ENCODE measurements around the gene MAX.
A peak's percentile ranks its signal among the peaks of the same experiment; 100 is the strongest.

Gene MAX, protein sequence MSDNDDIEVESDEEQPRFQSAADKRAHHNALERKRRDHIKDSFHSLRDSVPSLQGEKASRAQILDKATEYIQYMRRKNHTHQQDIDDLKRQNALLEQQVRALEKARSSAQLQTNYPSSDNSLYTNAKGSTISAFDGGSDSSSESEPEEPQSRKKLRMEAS

GRCh38 chr14:65102441-65103149 is at the start of gene MAX:
Gene MAX, minus strand, starts transcription at chr14:65102517. Its CDS starts 178 bp downstream, at chr14:65102339.
- peak; percentile 89 for DNase-seq (ENCODE audit: low read depth)

- no peak for DNase-seq (ENCODE audit: low read depth)
These were observed 49.3 kb upstream of the MAX start for GRCh38 chr14:65151609-65151956.

DNA sequence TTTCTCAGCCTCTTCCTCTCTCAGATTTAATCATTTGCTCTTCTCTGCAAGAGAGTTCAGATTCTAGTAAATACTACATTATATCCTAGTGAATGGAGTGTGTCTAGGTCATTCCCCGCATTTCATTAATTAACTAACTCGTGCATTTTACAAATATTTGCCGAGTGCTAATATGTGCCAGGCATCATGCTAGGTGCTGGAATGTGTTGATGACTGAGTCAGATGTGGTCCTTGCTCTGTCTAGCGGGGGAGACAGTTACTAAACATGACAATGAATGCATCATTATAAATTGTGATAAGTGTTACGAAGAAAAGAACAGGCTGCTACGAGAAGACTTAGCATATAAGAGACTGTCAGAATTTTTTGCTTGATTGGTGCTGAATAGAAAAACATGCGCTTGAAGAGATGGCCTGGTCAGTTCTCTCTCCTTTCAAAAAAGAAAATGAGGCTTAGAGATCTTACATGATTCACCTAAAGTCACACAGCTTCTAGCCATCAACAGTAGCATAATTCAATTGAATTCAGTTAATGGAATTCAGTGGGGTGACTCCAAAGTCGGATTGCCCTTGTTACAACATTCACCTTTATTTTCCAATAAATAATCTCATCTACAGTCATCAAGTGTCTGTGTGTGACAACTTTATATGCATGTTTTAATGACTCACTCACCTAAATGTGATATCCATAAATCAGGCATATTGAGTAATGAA is 48.7 kb upstream of the MAX start:
- DNase-seq (ENCODE audit: low read depth): no peak

DNA sequence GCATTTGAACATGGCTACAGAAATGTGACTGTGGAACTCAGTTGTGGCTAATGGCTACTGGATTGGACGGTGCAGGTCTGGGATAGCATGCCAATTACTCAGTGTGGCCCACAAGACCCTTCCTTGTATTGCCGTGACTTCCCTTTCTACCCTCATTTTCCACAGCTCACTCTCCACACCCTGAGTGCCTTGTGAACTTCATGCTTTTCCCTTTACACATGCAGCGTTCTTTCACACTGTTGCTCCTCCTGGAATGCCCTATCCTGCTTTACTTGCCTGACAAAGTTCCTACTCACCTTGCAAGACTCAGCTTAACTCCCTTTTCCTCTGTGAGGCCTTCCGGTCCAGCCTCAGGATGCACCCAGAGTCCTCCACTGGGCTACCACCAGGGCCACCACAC is 46.8 kb upstream of the MAX start:
- DNase-seq (ENCODE audit: low read depth): no peak

DNA sequence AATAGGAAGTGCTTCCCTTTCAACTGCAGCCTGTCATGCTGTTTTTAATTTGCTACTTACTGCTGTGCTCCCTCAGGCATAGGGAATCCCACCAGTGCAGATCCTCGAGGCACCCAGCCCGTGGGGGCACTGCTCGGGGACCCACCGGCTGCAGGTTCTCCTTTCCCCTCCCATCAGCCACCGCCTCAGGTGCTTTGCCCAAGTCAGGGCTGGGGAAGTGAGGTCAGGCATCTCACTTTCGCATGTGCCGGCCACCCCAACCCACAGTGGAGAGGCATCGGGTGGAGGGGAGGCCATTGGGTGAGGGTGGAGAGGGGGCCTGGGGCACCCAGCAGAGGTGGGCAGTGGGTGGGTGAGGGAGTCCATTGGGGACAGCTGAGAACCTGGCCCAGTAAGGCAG is 41.9 kb upstream of the MAX start:
- DNase-seq (ENCODE audit: low read depth): no peak

DNA sequence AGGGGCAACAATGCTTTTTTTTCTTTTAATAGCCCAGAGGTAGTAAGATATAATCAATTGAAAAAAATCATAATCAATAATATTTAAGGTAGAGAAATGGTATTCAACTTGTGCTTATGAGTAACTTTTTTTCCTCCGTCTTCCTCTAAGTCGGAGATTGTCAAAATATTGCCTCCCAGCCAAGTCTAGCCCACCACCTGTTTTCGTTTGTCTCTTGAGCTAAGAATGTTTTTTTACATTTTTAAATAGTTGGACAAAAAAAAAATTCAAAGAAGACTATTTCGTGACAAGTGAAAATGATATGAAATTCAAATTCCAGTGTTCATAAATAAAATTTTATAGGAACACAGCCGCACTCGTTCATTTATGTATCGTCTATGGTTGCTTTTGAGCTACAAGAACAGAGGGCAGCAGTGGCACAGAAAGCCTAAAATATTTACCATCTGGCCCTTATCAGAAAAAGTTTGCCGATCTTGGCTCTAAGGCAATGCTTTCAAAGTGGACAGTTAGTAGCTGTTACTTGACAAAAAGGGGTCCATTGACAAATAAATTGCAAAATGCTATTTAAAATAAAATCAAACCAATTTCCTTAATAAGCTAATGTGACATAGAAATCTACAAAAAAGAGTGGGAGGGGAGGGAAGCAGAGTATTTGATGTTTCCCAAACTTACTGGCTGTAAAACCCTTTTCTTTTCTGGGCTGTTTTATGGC is 40.8 kb upstream of the MAX start:
- DNase-seq (ENCODE audit: low read depth): no peak

DNA sequence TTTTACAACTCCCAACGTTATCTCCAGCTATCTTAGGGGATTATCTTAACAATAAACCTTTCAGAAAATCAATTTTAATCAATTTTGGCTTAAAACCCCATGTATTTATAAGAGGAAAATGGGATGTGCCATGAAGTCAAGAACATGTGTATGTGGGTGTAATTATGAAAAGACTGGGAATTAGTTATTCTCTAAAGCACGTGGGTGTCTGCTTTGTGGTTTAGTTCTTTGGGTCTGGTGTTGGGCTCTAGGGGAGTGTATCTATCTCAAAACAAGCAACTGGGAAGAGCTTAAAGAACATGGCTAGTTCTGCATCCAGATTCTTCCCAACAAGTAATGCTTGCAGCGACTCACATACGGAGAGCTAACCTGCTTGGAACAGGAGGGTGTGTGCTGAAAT is 40.1 kb upstream of the MAX start:
- DNase-seq (ENCODE audit: low read depth): no peak

DNA sequence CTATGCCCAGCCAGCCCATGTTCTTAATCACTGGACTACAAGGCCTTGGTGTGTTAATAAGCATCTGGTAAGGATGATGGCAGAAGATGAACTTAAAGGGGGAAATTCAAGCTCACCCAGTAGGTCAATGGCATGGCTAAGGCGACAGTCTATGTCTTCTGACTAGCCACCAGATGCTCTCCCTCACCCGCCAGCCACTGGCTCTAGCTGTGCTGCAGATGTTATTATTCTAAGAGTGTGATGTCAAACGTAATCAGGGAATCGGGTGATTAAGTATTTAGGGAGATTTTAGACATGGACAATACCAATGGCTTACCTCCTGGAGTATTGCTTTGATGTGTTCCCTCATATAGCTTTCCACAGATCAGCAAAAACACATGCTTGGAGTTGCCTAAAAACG is 39.2 kb upstream of the MAX start:
- no peak for DNase-seq (ENCODE audit: low read depth)

GRCh38 chr14:65137648-65138307 is 35.5 kb upstream of the MAX start:
- no peak for DNase-seq (ENCODE audit: low read depth)

- DNase-seq (ENCODE audit: low read depth): no peak
These were observed 32.6 kb upstream of the MAX start for GRCh38 chr14:65134651-65135579.

DNA sequence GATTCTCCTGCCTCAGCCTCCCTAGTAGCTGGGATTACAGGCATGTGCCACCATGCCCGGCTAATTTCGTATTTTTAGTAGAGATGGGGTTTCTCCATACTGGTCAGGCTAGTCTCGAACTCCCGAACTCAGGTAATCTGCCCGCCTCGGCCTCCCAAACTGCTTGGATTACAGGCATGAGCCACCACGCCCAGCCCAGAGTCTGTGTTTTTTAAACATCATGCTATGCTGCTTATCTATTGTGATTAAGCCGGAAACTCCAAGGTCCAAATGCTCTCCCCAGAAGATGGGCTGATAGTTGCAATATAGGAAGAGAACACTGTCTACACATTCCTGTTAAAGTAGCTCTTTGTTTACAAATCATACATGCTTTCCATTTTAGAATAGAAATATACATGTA is 30.5 kb upstream of the MAX start:
- DNase-seq (ENCODE audit: low read depth): no peak

GRCh38 chr14:65131301-65131701 is 29.0 kb upstream of the MAX start:
- DNase-seq (ENCODE audit: low read depth): peak; percentile 32

- no peak for DNase-seq (ENCODE audit: low read depth)
These were observed 25.8 kb upstream of the MAX start for GRCh38 chr14:65128096-65128495.

DNA sequence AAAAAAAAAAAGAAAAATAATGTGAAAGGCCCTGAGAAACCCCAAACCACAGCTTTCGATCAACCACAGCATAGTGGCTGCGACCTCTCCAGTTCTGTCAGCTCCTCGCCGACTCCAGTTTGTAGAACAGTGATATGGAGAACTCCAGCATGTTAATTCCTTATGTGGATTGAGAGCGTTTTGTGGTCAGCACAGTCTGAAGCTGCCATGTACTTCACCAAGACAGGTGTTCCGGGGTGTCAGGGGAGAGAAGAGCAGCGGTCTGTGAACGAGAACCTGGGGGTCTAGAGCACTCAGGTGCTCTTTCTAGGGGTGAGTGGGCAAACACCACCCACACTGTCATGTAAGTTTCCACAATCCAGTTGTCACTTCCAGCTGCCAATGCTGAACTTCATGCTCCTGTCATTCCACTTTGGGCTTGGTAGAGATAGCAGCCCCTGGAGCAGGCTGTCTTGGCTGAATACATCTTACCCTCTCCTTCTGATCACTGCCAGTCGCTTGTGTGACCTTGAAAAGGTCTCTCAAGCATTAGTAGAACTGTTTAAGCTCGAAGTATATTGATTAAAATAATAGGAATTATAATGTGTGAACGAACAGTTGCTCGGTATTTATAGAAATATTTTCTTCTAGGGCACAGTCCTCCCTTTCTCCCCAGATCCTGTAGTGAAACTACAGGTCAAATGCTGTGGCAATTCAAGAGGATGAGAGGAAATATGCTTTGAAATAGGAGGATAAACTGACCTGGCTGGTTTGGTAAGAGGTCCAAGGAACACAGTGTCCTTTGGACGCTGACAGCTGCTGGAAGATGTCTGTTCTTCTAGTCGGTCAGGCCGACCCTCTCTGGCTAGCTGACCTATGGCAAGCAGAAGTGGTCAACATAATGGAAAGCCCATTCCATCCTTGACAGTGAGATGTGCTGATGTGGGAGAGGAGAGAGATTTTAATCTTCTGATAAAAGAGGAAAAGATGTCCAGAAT is 15.7 kb upstream of the MAX start:
- no peak for DNase-seq (ENCODE audit: low read depth)

- no peak for DNase-seq (ENCODE audit: low read depth)
These were observed 13.3 kb upstream of the MAX start for GRCh38 chr14:65115615-65116014.

DNA sequence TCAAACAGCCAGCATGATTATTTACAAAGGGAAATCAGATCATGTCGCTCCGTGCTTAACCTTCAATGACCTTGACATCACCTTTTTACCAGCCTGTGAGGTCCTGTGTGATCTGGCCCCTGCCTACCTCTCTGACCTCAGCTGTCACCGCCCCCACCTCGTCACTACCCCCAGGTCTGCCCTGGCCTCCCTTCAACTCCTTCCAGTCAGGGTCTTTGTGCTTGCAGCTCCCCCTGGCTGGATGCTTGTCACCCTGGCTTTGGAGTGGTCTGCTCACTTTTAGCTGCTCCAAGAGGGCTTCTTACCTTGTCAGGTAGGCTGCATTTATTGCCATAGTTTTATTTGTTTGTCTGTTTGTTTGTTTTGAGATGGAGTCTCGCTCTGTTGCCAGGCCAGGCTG is 8.2 kb upstream of the MAX start:
- DNase-seq (ENCODE audit: low read depth): no peak

DNA sequence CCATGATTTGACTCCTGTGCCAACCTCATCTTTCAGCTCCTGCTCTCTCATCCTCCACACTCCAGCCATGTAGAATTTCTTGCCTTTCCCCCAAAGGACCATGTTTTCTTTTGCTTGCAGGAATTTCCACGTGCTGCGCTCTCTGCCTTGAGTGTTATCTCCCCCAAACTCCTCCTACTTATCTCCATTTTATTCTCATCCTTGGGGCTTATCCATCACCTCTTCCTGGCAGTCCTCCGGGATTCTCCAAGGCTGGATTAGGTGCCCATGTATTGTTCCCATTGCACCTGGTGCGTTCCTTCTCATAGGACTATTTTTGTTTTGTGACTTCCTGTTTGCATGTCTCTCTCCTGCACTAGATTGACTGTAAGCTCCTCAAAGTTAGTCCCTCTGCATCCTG is 7.0 kb upstream of the MAX start:
- no peak for DNase-seq (ENCODE audit: low read depth)

DNA sequence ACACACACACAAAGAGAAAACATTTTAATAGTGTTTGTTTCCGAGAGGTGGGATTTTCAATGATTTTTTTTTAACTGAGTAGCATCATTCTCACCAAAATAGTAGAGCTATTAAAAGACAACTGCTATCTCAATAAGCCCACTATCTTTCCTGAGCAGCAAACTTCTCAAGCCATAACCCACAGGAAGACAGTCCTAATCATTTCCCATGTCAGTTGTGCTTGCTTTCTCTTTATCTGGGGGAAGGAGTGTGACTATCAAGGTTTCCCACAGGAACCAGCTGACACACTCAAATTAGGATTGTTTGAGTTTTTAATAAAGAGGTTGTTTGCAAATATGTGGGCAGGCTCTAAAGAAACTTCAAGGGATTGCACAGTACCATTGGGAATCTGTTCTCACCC is 4.9 kb upstream of the MAX start:
- DNase-seq (ENCODE audit: low read depth): no peak

- DNase-seq (ENCODE audit: low read depth): no peak
These were observed 4.4 kb upstream of the MAX start for GRCh38 chr14:65106736-65107135.

DNA sequence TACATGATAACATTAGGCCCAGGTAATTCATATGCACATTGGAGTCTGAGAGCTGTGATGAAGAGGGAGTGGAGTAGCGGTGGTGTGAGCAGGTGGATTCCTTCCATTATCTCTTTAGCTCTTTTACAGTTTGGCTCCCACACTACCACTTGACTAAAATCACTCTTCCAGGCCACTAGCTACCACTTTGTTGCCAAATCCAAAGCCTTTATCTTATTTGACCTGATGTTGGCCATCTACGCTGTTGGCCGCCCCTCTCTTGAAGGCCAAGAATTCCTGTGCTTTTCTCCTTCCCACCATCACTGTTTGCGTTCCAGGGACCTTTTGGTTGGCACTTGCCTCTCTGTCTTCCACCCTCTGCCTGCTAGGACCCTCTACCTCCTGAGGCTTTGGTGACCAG is 4.0 kb upstream of the MAX start:
- no peak for DNase-seq (ENCODE audit: low read depth)
